OCI-LY7 (cell line): ENCODE results near the gene PACC1. TPM values are rescaled to one million over a fixed set of nuclear protein-coding genes. Genes with fewer than 3 reads are reported as not detected.

Experiments
- BruUV-seq: library from RNA; stranded (reverse); fragments of 400-500 nt; replicated peaks from 2 replicates; lab custom pipeline; 2021; lab: Mats Ljungman, UMichigan
- CTCF ChIA-PET: fragments of 300-600 bp; sonication (Branson Sonifier 250); formaldehyde crosslinking; loops from one replicate; lab custom pipeline; 2022; ENCODE audit warnings: antibody characterized with exemption; ENCODE audit not compliant: unreplicated experiment; lab: Charles Lee
- POLR2A ChIA-PET: fragments of 300-600 bp; sonication (Branson Sonifier 250); formaldehyde crosslinking; loops from one replicate; lab custom pipeline; 2022; ENCODE audit warnings: antibody characterized with exemption; lab: Charles Lee
- DNase-seq: peaks from one replicate; pipeline ENCODE4 v3.0.0-alpha.2; 2015; ENCODE audit warnings: low spot score
- H2AFZ ChIP-seq: fragments of 200-600 bp; sonication (generic), shearing (Covaris generic); 2 replicates; pipeline ENCODE4 v1.6.1; 2014; ENCODE audit warnings: mild to moderate bottlenecking, antibody characterized with exemption, low read length, moderate library complexity
- H3K27ac ChIP-seq: fragments of 200-600 bp; sonication (generic); 2 replicates; pipeline ENCODE4 v1.5.1; 2014; ENCODE audit warnings: mixed run types, low read depth, mild to moderate bottlenecking, moderate library complexity, low read length, inconsistent platforms; ENCODE audit not compliant: poor library complexity, severe bottlenecking
- H3K36me3 ChIP-seq: fragments of 200-600 bp; sonication (generic); 2 replicates; pipeline ENCODE4 v1.6.1; 2014; ENCODE audit warnings: mild to moderate bottlenecking, antibody characterized with exemption, low read length, moderate library complexity, mixed read lengths; ENCODE audit not compliant: insufficient read depth
- H3K4me1 ChIP-seq: fragments of 200-600 bp; sonication (generic); 2 replicates; pipeline ENCODE4 v1.5.1; 2014; ENCODE audit warnings: mild to moderate bottlenecking, low read length; ENCODE audit not compliant: insufficient read depth, poor library complexity, severe bottlenecking
- H3K4me2 ChIP-seq: fragments of 200-600 bp; sonication (generic); 2 replicates; pipeline ENCODE4 v1.6.1; 2014; ENCODE audit warnings: mild to moderate bottlenecking, low read length
- H3K4me3 ChIP-seq: fragments of 200-600 bp; sonication (generic); 2 replicates; pipeline ENCODE4 v1.5.1; 2014; ENCODE audit warnings: mild to moderate bottlenecking, low read depth, low read length; ENCODE audit not compliant: poor library complexity, severe bottlenecking
- H3K79me2 ChIP-seq: fragments of 200-600 bp; sonication (generic); 2 replicates; pipeline ENCODE4 v1.6.1; 2016; ENCODE audit warnings: low read depth, mild to moderate bottlenecking, low read length, moderate library complexity, mixed read lengths; ENCODE audit not compliant: insufficient read depth
- H3K9me2 ChIP-seq: fragments of 200-600 bp; sonication (generic); 2 replicates; pipeline ENCODE4 v1.6.1; 2016; ENCODE audit warnings: mild to moderate bottlenecking, low read length, mixed read lengths; ENCODE audit not compliant: insufficient read depth
- H3K9me3 ChIP-seq: fragments of 200-600 bp; sonication (generic); 2 replicates; pipeline ENCODE4 v1.6.1; 2014; ENCODE audit warnings: mild to moderate bottlenecking, mixed run types, low read length, mixed read lengths
- H4K20me1 ChIP-seq: fragments of 200-600 bp; sonication (generic); 2 replicates; pipeline ENCODE4 v1.6.1; 2014; ENCODE audit warnings: mild to moderate bottlenecking, antibody characterized with exemption, low read length, moderate library complexity, mixed read lengths; ENCODE audit not compliant: insufficient read depth
- CTCF ChIP-seq: fragments of 200-600 bp; sonication (generic); conservative IDR thresholded peaks from 2 replicates; pipeline ENCODE4 v1.5.1; 2014; ENCODE audit warnings: mild to moderate bottlenecking, antibody characterized with exemption, low read length, moderate library complexity, mixed read lengths
- EZH2phosphoT487 ChIP-seq: fragments of 200-600 bp; sonication (generic); IDR thresholded peaks from 2 replicates; pipeline ENCODE4 v1.6.1; 2018; ENCODE audit warnings: low read depth, borderline replicate concordance, mild to moderate bottlenecking, mixed run types, antibody characterized with exemption, low read length, moderate library complexity, mixed read lengths
- intact Hi-C: fragments of 100-400 bp; cut with micrococcal nuclease; formaldehyde crosslinking; loops from one replicate; pipeline ENCODE4 v1.10.0; 2022; ENCODE audit not compliant: unreplicated experiment
- total RNA-seq, 2 experiments: library from RNA; depleted of rRNA in 1 of 2; stranded (reverse); fragments of >200 nt in 1 of 2; shearing (Covaris generic) in 1 of 2; gene quantifications; 2 replicates each; pipeline ENCODE4 v1.2.3, GENCODE V29; 2014 to 2022

PACC1 gene
- total RNA-seq, 2 experiments from 2014 or later: 17.3 to 30.8 TPM

GRCh38 chr1:212401838-212402582 is 12.7 kb downstream of the PACC1 start:
- H2AFZ ChIP-seq: no peak overlapping the region
- CTCF ChIA-PET: no interaction called here
- POLR2A ChIA-PET: no interaction called here

GRCh38 chr1:212401042-212401441 is 13.6 kb downstream of the PACC1 start:
- no peaks in the 10 kb centered on the region for H3K79me2 ChIP-seq
- intact Hi-C loops: no loop called here
- H3K9me3 ChIP-seq: peaks cover 26% of the 10 kb centered on the region
- no peak overlapping the region for H3K27ac ChIP-seq
- no peak overlapping the region for H3K4me3 ChIP-seq
- no peak overlapping the region for H2AFZ ChIP-seq
- H3K9me2 ChIP-seq: no peaks in the 10 kb centered on the region
- no peak for DNase-seq
- H4K20me1 ChIP-seq: no peaks in the 10 kb centered on the region
- no peaks in the 10 kb centered on the region for H3K4me1 ChIP-seq
- TF ChIP-seq CTCF: no peak
- TF ChIP-seq EZH2phosphoT487: no peak
- H3K4me2 ChIP-seq: no peak overlapping the region
- no TSS peak for BruUV-seq
- H3K36me3 ChIP-seq: peaks cover 88% of the 10 kb centered on the region
- CTCF ChIA-PET: no interaction called here
- POLR2A ChIA-PET: interaction anchor here (0.7 kb wide), 1 partner anchor 881 kb away, joined by 9 read pairs; no protein-coding TSS in a partner anchor

More at GRCh38 chr1:212401838-212402582, 12.7 kb downstream of the PACC1 start:
- TF ChIP-seq EZH2phosphoT487 (no peak), CTCF (no peak)
- H3K36me3 ChIP-seq: peaks cover 89% of the 10 kb centered on the region
- H3K9me2 ChIP-seq: no peaks in the 10 kb centered on the region
- H3K4me1 ChIP-seq: no peaks in the 10 kb centered on the region
- H3K27ac ChIP-seq: no peak overlapping the region
- intact Hi-C loops: no loop called here
- BruUV-seq: no TSS peak
- no peak overlapping the region for H3K4me2 ChIP-seq
- no peaks in the 10 kb centered on the region for H3K79me2 ChIP-seq
- H3K9me3 ChIP-seq: peaks cover 20% of the 10 kb centered on the region
- DNase-seq: no peak
- no peak overlapping the region for H3K4me3 ChIP-seq
- H4K20me1 ChIP-seq: no peaks in the 10 kb centered on the region

DNA sequence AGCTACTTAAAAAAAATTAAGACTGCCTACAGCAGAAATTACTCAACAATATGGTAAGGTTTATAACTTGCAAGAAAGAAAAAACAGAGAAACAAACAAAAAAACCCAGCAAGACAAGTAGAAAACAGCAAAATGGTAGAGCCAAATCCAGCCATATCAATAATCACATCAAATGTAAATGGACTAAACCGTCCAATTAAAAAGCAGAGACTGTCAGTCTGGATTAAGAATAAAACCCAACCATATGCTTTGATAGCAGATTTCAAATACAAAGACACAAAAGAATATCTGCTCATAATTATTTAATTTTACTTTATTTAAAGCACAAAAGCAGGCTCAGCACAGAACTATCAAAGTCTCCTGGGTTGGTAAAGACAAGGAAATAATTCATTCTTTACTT is 17.5 kb downstream of the PACC1 start:
- Histone ChIP-seq H3K36me3 (peaks cover 60% of the 10 kb centered on the region), H3K9me2 (no peaks in the 10 kb centered on the region), H3K79me2 (no peaks in the 10 kb centered on the region), H4K20me1 (no peaks in the 10 kb centered on the region), H3K4me1 (no peaks in the 10 kb centered on the region), H2AFZ (no peak overlapping the region), H3K9me3 (peaks cover 26% of the 10 kb centered on the region), H3K27ac (no peak overlapping the region), H3K4me3 (no peak overlapping the region), H3K4me2 (no peak overlapping the region)
- intact Hi-C loops: no loop called here
- no peak for DNase-seq
- CTCF ChIA-PET: no interaction called here
- BruUV-seq: no TSS peak
- POLR2A ChIA-PET: no interaction called here
- TF ChIP-seq CTCF (no peak), EZH2phosphoT487 (no peak)
